Fibroblast of skin of abdomen (primary cell): ENCODE results near the gene FAM25A.

Experiments used
- DNase-seq: peaks from one replicate; pipeline ENCODE4 v3.0.0-alpha.2; 2013

The FAM25A gene

GRCh38 chr10:87064651-87065050 lies 44.6 kb downstream of the FAM25A start:
- DNase-seq = no peak

GRCh38 chr10:87066178-87066577 lies 46.1 kb downstream of the FAM25A start:
- no peak for DNase-seq

- DNase-seq = no peak
Observed at GRCh38 chr10:87066865-87067264, 46.8 kb downstream of the FAM25A start.

DNA sequence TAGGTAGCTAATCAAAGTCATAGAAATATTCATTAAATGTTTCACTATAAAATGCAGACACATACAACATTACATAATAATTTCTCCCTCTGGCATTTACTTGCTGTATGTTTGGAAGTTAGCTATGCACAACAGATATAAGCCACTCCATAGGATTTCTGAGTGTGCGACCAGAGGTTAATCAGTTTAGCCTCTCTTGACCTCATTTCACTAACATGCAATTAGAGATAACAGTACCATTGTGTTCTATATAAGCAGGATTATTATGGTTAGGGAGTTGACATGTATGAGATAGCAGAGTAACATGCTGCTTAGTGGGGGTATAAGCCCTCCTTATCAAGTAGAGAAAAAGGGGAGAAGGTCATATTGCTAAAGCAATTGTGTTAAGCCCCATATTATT lies 48.2 kb downstream of the FAM25A start:
- no peak for DNase-seq

GRCh38 chr10:87072449-87072848 lies 52.4 kb downstream of the FAM25A start:
- no peak for DNase-seq
